Rectal smooth muscle tissue (tissue), 1 donor: Measurements from ENCODE around the gene ROBO1.

Experiments used
- H3K27ac ChIP-seq: one replicate; pipeline ENCODE4 v1.7.0; 2013; ENCODE audit warnings: low read depth, low read length, inconsistent platforms
- H3K27me3 ChIP-seq: one replicate; pipeline ENCODE4 v1.7.0; 2013; ENCODE audit warnings: low read length; ENCODE audit not compliant: control insufficient read depth, insufficient read depth
- H3K36me3 ChIP-seq: one replicate; pipeline ENCODE4 v1.7.0; 2013; ENCODE audit warnings: low read length; ENCODE audit not compliant: control insufficient read depth, insufficient read depth
- H3K4me1 ChIP-seq: one replicate; pipeline ENCODE4 v1.7.0; 2013; ENCODE audit warnings: low read length; ENCODE audit not compliant: control insufficient read depth, insufficient read depth
- H3K4me3 ChIP-seq: one replicate; pipeline ENCODE4 v1.7.0; 2013; ENCODE audit warnings: low read length
- H3K9ac ChIP-seq: one replicate; pipeline ENCODE4 v1.7.0; 2013; ENCODE audit warnings: low read length

ROBO1 gene

GRCh38 chr3:79383402-79384012 is 384.3 kb downstream of the ROBO1 start:
- no peaks in the 10 kb centered on the region for H3K4me1 ChIP-seq
- no peak overlapping the region for H3K9ac ChIP-seq
- H3K36me3 ChIP-seq = no peaks in the 10 kb centered on the region
- H3K27ac ChIP-seq = no peak overlapping the region
- H3K27me3 ChIP-seq = no peaks in the 10 kb centered on the region
- no peak overlapping the region for H3K4me3 ChIP-seq

DNA sequence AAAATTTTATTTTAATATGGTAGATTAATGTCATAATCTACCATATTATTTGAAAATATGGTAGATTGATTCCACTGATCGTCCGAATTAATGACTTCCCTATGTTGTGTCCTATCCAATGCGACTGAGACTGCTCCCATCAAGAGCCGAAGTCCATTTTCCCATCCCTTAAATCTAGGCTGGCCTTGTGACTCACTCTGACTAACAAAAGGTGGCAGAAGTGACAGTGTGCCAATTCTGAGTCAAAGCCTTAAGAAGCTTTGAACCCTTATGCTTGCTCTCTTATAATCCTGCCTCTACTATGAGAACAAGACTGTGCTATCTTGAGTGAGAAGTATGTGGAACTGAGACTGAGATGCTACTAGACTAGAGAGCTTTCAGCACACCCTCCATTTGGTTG is 387.2 kb downstream of the ROBO1 start:
- Histone ChIP-seq H3K4me3 (no peak overlapping the region), H3K9ac (no peak overlapping the region), H3K4me1 (no peaks in the 10 kb centered on the region), H3K27ac (no peak overlapping the region), H3K36me3 (no peaks in the 10 kb centered on the region), H3K27me3 (no peaks in the 10 kb centered on the region)

DNA sequence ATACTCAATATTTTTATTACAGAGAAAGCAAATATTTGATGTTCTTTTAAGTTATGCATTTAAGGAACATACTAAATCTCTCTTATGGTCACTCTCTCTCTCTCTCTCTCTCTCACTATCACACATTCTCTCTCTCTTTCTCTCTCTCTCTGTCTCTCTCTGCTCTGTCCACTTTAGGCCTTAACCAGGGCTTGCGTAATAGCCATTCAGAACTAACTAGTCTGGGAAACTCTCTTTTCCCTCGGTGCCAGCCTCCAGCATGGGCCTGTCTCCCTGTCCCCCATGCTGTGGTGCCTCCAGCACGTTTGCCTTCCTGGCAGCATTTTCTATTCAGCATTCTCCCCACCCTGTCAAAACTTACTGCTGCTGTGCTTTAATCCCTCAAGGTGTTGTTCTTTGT is 389.7 kb downstream of the ROBO1 start:
- no peak overlapping the region for H3K27ac ChIP-seq
- no peaks in the 10 kb centered on the region for H3K36me3 ChIP-seq
- H3K9ac ChIP-seq = no peak overlapping the region
- H3K27me3 ChIP-seq = no peaks in the 10 kb centered on the region
- no peaks in the 10 kb centered on the region for H3K4me1 ChIP-seq
- no peak overlapping the region for H3K4me3 ChIP-seq

DNA sequence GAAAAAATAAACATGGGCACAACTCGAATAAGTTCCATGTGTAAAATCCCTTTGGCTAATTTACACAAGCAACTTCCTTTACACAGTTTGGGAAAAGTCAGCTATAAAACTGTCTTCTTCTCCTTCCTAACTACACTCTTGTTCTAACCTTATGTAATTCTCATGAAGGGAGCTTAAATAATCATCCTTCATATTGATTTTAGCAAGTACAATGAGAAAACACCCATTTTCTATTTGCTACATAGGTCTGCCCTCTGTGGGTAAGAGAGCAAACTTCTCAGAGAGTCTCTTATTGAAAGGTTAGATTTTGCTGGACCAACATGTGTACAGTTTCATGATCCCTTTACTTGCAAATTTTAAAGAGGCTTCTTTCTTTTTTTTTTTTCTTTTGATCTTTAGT is 398.5 kb downstream of the ROBO1 start:
- no peak overlapping the region for H3K9ac ChIP-seq
- H3K36me3 ChIP-seq = no peaks in the 10 kb centered on the region
- no peak overlapping the region for H3K4me3 ChIP-seq
- no peak overlapping the region for H3K27ac ChIP-seq
- H3K27me3 ChIP-seq = no peaks in the 10 kb centered on the region
- H3K4me1 ChIP-seq = no peaks in the 10 kb centered on the region

DNA sequence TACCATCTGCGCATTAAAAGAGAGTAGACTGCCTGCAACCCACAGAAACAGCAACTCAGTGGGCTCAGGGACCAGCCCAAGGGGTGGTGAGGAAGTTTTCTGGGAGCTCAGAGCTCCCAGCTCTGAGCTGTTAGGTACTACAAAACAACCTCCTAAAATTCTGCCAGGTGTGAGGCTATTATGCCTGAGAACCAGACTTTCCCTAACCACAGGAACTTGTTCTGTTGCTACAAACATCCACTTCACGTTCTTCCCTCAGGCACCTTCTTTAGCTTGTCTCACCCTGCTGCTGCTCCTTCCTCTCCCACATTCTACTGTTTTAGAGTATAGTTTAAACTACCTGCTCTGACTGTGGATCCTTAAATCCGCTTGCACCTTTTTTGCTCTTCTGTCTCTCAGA is 399.4 kb downstream of the ROBO1 start:
- H3K27ac ChIP-seq = no peak overlapping the region
- H3K4me1 ChIP-seq = no peaks in the 10 kb centered on the region
- H3K36me3 ChIP-seq = no peaks in the 10 kb centered on the region
- no peak overlapping the region for H3K4me3 ChIP-seq
- no peaks in the 10 kb centered on the region for H3K27me3 ChIP-seq
- H3K9ac ChIP-seq = no peak overlapping the region

DNA sequence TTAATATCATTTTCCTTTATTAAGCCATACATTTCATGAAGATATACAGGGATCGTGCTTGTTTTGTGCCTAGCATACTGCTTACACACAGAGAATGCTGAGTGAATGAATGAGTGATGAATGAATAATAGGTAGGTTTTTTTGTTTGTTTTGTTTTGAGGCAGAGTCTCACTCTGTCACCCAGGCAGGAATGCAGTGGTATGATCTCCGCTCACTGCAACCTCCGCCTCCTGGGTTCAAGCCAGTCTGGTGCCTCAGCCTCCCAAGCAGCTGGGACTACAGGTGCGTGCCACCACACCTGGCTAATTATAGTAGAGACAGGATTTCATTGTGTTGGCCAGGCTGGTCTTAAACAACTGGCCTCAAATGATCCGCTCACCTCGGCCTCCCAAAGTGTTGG is 400.0 kb downstream of the ROBO1 start:
- Histone ChIP-seq H3K36me3 (no peaks in the 10 kb centered on the region), H3K9ac (no peak overlapping the region), H3K4me1 (no peaks in the 10 kb centered on the region), H3K4me3 (no peak overlapping the region), H3K27ac (no peak overlapping the region), H3K27me3 (no peaks in the 10 kb centered on the region)

DNA sequence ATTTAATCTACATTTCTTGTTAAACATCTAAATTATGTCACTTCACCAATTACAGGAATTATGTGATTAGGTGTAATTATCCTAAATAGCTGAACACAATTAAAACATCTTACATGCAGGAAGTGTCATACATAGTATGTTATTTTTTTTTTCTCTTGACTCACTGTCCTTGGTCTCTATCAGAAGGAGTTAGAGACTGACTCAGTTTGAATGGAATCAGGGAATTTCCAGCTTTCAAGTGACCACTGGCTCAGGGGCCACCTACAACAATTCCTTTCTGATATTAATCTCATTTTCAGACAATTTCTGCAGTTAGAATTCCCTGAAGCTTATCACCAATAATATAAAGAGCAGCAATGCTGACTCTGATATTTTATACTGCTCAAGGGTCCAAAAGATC is 400.7 kb downstream of the ROBO1 start:
- no peaks in the 10 kb centered on the region for H3K36me3 ChIP-seq
- H3K4me1 ChIP-seq = peaks cover 2% of the 10 kb centered on the region
- no peak overlapping the region for H3K4me3 ChIP-seq
- H3K27me3 ChIP-seq = no peaks in the 10 kb centered on the region
- no peak overlapping the region for H3K9ac ChIP-seq
- no peak overlapping the region for H3K27ac ChIP-seq

GRCh38 chr3:79366414-79366813 is 401.4 kb downstream of the ROBO1 start:
- Histone ChIP-seq H3K4me3 (no peak overlapping the region), H3K9ac (no peak overlapping the region), H3K27me3 (no peaks in the 10 kb centered on the region), H3K4me1 (peaks cover 4% of the 10 kb centered on the region), H3K27ac (no peak overlapping the region), H3K36me3 (no peaks in the 10 kb centered on the region)

- Histone ChIP-seq H3K27me3 (no peaks in the 10 kb centered on the region), H3K9ac (no peak overlapping the region), H3K4me3 (no peak overlapping the region), H3K4me1 (peaks cover 4% of the 10 kb centered on the region), H3K36me3 (no peaks in the 10 kb centered on the region), H3K27ac (no peak overlapping the region)
Observed at GRCh38 chr3:79364784-79365183, 403.0 kb downstream of the ROBO1 start.

DNA sequence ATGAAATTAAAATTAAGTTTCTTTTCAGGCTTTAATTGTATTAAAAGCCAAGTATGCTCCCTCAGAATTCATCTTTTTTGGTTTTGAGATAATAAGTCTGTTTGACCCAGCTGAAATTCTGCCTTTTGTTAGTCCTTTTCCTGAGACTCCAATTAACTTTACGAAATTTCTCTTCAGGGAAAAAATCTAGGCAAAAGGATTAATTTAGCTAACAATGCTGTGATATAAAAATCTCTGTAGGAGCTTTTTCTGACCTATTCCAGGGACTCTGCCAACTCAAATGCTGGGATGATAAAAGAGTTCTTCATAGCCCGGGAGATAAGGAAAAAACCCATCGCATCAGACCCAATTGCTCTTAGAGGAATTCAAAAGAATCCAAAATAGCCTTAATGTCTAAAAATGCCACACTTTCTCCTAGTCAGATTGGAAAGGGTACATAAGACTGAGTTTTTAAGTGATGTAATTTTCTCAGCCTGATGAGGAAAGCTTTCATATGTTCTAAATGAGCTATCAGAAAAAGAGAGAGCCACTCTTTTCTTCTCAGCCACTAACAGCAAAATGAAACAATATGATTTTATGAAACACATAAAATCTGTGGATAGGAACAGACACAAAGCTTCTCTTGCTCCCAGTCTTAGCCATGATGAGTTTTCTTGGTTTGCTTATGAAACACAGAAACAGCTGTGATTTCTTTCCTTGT is 405.1 kb downstream of the ROBO1 start:
- H3K36me3 ChIP-seq = no peaks in the 10 kb centered on the region
- H3K4me3 ChIP-seq = no peak overlapping the region
- H3K27me3 ChIP-seq = no peaks in the 10 kb centered on the region
- H3K27ac ChIP-seq = no peak overlapping the region
- H3K4me1 ChIP-seq = peaks cover 4% of the 10 kb centered on the region
- no peak overlapping the region for H3K9ac ChIP-seq

DNA sequence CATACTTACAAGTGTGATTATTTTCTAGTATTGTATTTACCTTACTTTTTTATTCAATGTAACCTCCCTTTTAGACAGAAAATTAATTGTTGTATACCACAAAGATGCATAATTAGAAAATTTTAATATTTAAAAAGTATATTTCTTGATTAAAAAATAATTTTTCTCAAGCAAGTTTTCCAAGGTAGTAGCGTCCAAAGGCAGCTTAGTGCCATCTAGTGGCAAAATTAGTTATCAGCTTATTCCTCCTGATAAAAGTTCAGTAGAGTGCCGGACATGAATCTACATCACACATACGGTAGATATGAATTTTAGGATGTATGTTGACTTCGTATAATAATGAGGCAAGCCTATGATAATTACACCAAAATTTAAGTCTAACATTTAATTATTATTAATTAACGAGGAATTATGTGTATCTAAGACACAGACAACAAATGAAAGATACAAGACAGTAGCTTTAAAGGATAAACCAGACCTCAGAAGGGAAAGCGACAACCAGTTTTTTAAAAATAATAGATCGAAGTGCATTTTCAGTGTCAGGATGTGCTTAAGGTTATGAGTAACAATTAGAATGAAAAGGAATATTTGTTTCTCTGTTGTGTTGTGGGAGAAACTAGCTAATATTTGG is 405.9 kb downstream of the ROBO1 start:
- Histone ChIP-seq H3K4me1 (peaks cover 4% of the 10 kb centered on the region), H3K9ac (no peak overlapping the region), H3K27ac (no peak overlapping the region), H3K36me3 (no peaks in the 10 kb centered on the region), H3K27me3 (no peaks in the 10 kb centered on the region), H3K4me3 (no peak overlapping the region)

- no peaks in the 10 kb centered on the region for H3K27me3 ChIP-seq
- no peak overlapping the region for H3K27ac ChIP-seq
- no peak overlapping the region for H3K9ac ChIP-seq
- H3K4me1 ChIP-seq = peaks cover 11% of the 10 kb centered on the region
- H3K36me3 ChIP-seq = no peaks in the 10 kb centered on the region
- no peak overlapping the region for H3K4me3 ChIP-seq
Observed at GRCh38 chr3:79358327-79358726, 409.5 kb downstream of the ROBO1 start.
